NCI-H187 treated with DMSO at 0.1 percent for 48 hours (cell line): Measurements from ENCODE around the gene DVL1.
"Not testable (repeated sequence)": the region's sequence is repeated elsewhere in the genome, so short reads cannot be mapped to it uniquely, and the experiment has no call there.

Experiments used
- DNase-seq: peaks from one replicate; lab custom pipeline; 2025; lab: John Stamatoyannopoulos, UW

The DVL1 gene

DNA sequence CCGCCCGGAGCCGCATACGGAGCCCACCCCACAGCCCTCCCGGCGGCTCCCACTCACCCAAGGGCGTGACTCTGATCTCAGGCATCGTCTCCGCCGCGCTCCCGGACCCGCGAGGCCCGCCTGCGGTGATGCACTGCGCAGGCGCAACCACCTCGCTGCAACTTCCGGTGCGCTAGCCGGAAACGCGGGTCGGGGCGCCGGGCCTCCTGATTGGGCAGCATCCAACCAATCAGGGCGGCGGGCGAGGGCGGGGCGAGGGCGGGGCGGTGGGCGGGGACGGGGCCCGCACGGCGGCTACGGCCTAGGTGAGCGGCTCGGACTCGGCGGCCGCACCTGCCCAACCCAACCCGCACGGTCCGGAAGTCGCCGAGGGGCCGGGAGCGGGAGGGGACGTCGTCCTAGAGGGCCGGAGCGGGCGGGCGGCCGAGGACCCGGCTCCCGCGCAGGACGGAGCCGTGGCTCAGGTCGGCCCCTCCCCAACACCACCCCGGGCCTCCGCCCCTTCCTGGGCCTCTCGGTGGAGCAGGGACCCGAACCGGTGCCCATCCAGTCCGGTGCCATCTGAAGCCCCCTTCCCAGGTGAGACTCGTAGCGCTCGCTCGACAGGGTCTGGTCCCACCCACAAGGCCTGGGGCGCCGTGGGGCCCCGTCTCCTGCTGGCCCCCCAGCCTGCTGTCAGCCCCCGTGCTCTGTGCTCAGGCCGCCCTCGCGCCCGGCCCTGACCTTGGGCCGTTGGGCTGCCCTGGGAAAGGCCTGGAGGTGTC is 24.5 kb downstream of the DVL1 start, which contains the start of the genes CPTP and INTS11:
CPTP (plus strand) TSS at position 279 of the 764 bp plus-strand sequence. CDS start 2,109 bp downstream, outside the sequence.
INTS11 (minus strand) TSS at position 137 of the 764 bp plus-strand sequence; CDS start at position 85, 52 bp downstream.
- no peak for DNase-seq

DNA sequence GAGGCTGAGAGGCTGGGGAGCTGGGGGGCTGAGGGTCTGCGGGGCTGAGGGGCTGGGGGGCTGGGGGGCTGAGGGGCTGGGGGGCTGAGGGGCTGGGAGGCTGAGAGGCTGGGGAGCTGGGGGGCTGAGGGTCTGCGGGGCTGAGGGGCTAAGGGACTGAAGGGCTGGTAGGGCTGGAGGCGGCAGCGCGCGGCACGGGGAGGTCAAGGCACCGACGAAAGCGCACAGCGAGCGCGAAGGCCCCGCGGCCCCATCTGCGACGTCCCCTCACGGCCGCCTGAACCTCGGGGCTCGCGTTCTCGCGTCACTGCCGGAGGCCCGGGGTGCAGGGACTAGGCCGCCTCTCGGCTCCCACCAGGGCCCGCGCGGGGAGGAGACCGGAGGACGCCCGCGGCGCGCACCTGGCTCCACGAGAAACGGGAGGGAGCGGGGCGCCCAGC is 25.1 kb downstream of the DVL1 start:
- DNase-seq, result no peak

DNA sequence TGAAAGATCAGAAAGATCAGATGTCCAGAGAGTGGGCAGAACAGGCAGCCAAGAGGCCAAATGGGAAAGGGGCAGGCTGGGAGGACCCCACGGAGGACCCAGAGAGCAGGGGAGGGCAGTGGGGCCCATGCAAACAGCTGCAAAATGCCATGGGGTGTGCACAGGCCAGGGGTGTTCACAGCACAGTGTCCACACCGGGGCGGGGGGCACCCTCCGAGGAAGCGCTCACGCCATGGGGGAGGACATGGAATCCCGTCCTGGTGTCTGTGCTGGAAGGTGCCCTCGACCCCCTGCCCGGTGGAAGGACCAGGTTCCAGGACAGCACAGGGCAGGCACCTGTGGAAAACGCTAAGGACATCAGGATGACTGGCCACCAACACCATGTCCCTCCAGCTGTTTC is 26.3 kb downstream of the DVL1 start:
- DNase-seq, result no peak

GRCh38 chr1:1322418-1322817 is 26.8 kb downstream of the DVL1 start:
- DNase-seq, result no peak

GRCh38 chr1:1321477-1321876 is 27.7 kb downstream of the DVL1 start:
- DNase-seq, result no peak

DNA sequence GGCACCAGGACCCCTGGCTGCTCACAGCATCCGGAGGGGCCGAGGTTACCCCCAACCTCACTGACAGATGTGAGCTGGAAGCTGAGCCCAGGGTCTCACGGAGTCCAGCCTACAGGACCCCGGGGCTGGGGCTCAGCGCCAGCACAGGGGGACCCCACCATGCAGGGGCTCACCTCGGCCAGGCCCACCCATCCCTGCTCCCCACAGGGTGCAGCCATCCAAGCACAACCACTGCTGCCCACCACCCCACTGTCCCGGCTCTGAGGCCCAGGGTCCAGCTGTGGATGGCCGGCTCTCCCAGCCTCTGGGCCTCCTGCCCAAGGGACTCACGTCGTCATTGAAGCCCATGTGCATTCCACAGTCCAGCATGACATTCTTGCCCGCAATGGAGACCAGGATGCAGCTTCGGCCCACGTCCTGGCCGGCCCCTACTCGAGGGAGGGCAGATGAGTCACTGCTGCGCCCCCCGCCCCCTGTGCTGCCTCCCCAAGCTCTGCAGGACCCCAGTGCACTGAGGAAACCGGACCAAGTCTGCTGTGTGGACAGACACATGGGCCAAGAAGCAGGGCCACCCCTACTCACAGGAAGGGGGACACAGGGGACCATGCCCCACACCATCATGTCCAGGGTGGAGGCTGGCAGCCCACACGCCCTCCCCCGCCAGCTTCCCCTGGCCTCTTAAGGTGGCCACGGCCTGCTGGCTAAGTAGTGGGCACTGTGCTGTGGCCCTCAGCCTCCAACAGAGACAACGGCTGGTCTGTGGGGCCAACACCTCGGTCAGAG is 28.4 kb downstream of the DVL1 start:
- DNase-seq, result no peak

GRCh38 chr1:1319646-1319941 is 29.6 kb downstream of the DVL1 start:
- DNase-seq, result no peak

GRCh38 chr1:1318777-1319645 is 30.2 kb downstream of the DVL1 start:
- no peak for DNase-seq

GRCh38 chr1:1318131-1318652 is 31.0 kb downstream of the DVL1 start:
- peak; percentile 7 for DNase-seq

- no peak for DNase-seq
These were observed 31.8 kb downstream of the DVL1 start for GRCh38 chr1:1317420-1317819.

- not testable (repeated sequence) for DNase-seq
These were observed 33.0 kb downstream of the DVL1 start for GRCh38 chr1:1316199-1316598.

DNA sequence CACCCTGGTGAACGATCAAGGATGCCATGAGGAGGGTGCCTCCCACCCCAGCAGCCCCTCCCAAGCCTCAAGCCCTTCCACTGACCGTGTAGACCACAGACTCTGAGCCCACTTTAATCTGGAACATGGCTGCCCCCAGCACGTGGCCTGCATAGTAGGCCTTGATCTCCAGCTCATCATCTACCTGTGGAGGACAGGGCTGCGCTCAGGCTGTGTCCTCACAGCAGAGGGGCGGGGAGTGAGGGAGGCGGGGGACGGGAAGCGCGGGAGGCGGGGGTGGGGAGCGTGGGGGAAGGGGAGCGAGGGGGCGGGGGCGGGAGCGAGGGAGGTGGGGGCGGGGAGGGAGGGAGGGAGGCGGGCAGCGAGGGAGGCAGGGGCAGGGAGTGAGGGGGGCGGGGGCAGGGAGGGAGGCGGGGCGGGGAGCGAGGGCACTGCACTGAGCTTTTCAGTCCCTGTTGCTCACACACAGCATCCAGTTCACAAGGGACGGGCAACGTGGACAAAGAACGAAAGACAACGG is 33.7 kb downstream of the DVL1 start:
- no peak for DNase-seq

GRCh38 chr1:1314678-1315335 is 34.4 kb downstream of the DVL1 start:
- DNase-seq, result no peak

GRCh38 chr1:1314237-1314586 is 35.0 kb downstream of the DVL1 start:
- no peak for DNase-seq

DNA sequence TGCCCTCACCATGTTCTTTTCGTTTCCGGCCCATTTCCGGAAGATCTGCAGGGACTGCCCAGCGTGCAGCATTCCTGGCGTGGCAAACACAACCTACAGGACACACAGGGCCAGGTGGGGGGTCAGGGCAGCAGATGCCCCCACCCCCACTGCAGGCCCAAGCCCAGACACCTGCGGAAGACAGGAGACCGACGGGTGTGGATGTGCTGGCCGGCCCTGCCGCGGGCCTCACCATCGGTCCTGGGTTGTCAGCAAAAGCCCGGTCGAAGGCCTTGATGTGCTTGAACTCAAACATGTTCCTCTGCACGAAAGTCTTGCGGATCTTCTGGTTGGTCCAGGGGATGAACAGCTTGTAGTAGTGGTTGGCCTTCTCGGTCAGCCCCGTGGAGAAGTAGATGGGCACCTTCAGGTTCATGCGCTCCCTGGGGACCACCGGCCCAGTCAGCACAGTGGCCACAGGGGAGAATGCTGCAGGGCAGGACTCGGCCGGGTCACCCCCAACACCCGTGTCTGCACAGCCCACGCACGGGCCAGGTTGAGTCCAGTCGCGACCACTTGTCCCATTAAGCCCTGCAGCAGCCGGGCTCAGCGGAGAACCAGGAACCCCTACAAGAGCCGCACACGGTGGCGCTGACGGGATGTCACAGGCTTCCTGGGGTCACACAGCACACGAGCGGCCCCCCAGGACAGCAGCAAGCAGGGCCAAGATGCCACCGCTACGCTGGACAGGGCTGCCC is 35.5 kb downstream of the DVL1 start:
- no peak for DNase-seq

- DNase-seq, result no peak
These were observed 36.5 kb downstream of the DVL1 start for GRCh38 chr1:1312450-1313314.

DNA sequence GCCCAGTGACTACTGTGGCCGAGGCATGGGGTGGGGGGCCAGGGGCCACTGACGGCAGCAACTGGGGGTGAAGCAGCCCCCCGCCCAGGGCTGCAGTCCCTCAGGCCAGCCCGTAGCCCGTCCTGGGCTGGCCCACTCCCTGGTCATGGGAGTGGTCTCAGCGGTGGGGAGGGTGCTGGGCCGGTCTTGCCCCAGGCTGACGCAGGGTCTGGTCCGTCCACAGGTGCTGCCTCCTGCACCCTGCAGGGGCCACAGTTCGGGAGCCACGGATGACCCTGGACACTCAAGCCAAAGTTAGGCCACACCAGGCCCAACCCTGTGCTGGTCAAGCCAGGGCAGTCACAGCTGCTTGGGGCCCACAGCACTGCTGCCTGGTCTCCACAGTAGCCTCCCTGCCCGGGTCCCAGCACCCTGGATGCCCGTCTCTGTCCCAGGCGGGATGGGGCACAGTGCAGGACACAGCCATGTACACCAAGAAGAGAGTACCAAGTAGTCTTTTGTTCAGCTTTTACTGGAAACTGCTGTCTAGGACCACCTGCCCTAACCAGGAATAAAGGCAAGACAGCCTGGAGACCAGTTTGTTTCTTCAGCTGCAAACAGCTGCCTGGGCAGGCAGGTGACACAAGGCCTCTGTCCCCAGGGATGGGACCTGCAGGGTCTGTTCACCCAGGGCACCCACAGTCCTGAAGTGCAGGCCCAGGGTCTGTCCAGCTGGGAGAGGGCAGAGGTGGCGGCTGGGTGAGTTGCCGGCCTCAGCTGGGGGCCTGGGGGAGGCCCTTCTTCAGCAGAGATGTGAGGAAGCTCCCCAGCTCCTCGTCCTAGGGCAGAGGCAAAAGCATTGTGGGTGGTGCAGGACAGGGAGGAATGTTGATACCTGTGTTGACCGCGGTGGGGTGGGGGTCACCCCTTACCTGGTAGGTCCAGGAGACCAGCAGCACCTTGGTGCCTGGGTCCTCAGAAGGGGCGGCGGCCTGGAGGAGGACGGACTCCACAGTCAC is 37.8 kb downstream of the DVL1 start:
- DNase-seq, result no peak

DNA sequence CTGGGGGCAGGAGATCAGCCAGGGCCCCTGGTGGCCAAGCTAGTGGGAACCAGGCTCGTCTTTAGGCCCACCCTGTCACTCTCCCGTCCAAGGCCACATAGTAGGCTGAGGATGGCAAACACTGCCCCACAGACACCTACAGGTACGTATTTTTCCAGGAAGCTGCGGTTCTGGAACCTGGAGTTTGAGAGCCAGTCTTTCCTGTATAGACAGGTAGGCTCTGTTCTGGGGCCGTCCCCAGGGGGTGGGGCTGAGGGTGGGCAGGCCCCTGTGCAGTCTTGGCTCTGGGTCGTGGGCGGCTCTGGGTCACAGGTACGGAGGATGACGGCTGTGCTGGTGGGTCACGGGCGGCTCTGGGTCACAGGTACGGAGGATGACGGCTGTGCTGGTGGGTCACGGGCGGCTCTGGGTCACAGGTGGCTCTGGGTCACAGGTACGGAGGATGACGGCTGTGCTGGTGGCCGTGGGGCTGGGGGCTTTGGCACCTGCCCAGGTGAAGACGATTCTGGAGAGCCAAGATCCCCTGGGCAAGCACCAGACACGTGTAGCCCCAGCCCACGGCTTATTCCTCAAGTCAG is 38.7 kb downstream of the DVL1 start:
- no peak for DNase-seq
